K562 (cell line): ENCODE results near the gene ACTRT3. TPM values are rescaled to one million over a fixed set of nuclear protein-coding genes. Genes with fewer than 3 reads are reported as not detected.
A peak's percentile ranks its signal among the peaks of the same experiment; 100 is the strongest.

Experiments used
- CHD2 ChIP-seq: IDR thresholded peaks from 2 replicates; pipeline ENCODE4 v1.6.1; 2011; ENCODE audit warnings: low read depth, low read length
- E2F8 ChIP-seq: fragments of 450-650 bp; IDR thresholded peaks from 2 replicates; pipeline ENCODE4 v1.7.1; 2018; ENCODE audit warnings: mild to moderate bottlenecking, low read depth; ENCODE audit not compliant: partially characterized antibody
- EP400 ChIP-seq: fragments of 450-650 bp; IDR thresholded peaks from 2 replicates; pipeline ENCODE4 v1.6.1; 2017; ENCODE audit warnings: antibody characterized with exemption, mild to moderate bottlenecking, moderate library complexity
- HIVEP1 ChIP-seq: fragments of 250-450 bp; sonication (Bioruptor Pico); IDR thresholded peaks from 2 replicates; pipeline ENCODE4 v1.4.0; 2020; ENCODE audit warnings: mild to moderate bottlenecking
- HOXB6 ChIP-seq: fragments of 250-450 bp; sonication (Bioruptor Pico); IDR thresholded peaks from 2 replicates; pipeline ENCODE4 v1.5.1; 2022; ENCODE audit warnings: mild to moderate bottlenecking, borderline replicate concordance
- MECOM ChIP-seq: fragments of 250-450 bp; sonication (Bioruptor Pico); IDR thresholded peaks from 2 replicates; pipeline ENCODE4 v1.8.0; 2022; ENCODE audit warnings: inconsistent platforms
- MTA1 ChIP-seq: fragments of 450-650 bp; IDR thresholded peaks from 2 replicates; pipeline ENCODE4 v1.6.1; 2017; ENCODE audit warnings: borderline replicate concordance
- NFATC3 ChIP-seq: fragments of 450-650 bp; IDR thresholded peaks from 2 replicates; pipeline ENCODE4 v1.6.1; 2017; ENCODE audit warnings: mild to moderate bottlenecking
- NFE2L1 ChIP-seq: fragments of 450-650 bp; IDR thresholded peaks from 2 replicates; pipeline ENCODE4 v1.6.1; 2016; ENCODE audit warnings: missing genetic modification characterization, low read depth, mild to moderate bottlenecking, missing compliant biosample characterization, moderate library complexity, borderline replicate concordance
- NFIX ChIP-seq: fragments of 250-450 bp; sonication (Bioruptor Pico); IDR thresholded peaks from 2 replicates; pipeline ENCODE4 v1.4.0; 2020; ENCODE audit warnings: low read depth, mild to moderate bottlenecking, moderate library complexity
- NFRKB ChIP-seq: fragments of 450-650 bp; IDR thresholded peaks from 2 replicates; pipeline ENCODE4 v1.6.1; 2016; ENCODE audit warnings: low read depth
- NR1H2 ChIP-seq: sonication (generic); formaldehyde crosslinking; IDR thresholded peaks from 2 replicates; pipeline ENCODE4 v1.4.0; 2020; ENCODE audit warnings: mild to moderate bottlenecking, missing genetic modification reagents
- NR3C1 ChIP-seq: sonication (generic); formaldehyde crosslinking; IDR thresholded peaks from 2 replicates; pipeline ENCODE4 v1.8.1; 2022; ENCODE audit warnings: missing genetic modification reagents
- PCBP2 ChIP-seq: fragments of 200-400 bp; formaldehyde crosslinking; IDR thresholded peaks from 2 replicates; pipeline ENCODE4 v1.6.1; 2018; ENCODE audit warnings: low read length, low read depth, mild to moderate bottlenecking, moderate library complexity; ENCODE audit not compliant: poor library complexity, severe bottlenecking
- POLR2AphosphoS2 ChIP-seq: IDR thresholded peaks from 2 replicates; pipeline ENCODE4 v1.6.1; 2012; ENCODE audit warnings: low read length, improper control_type of control experiment
- PTBP1 ChIP-seq: fragments of 200-400 bp; formaldehyde crosslinking; IDR thresholded peaks from 2 replicates; pipeline ENCODE4 v1.6.1; 2017; ENCODE audit warnings: low read depth, low read length
- RB1 ChIP-seq: fragments of 450-650 bp; IDR thresholded peaks from 2 replicates; pipeline ENCODE4 v1.6.1; 2017; ENCODE audit warnings: low read depth, mild to moderate bottlenecking
- SMC3 ChIP-seq: conservative IDR thresholded peaks from 2 replicates; pipeline ENCODE4 v1.6.1; 2011; ENCODE audit warnings: low read depth, low read length, improper control_type of control experiment; ENCODE audit not compliant: insufficient read depth
- SNAPC5 ChIP-seq: fragments of 250-450 bp; sonication (Bioruptor Pico); IDR thresholded peaks from 2 replicates; pipeline ENCODE4 v1.8.0; 2021; ENCODE audit warnings: moderate library complexity, mild to moderate bottlenecking, inconsistent platforms
- TCF7L2 ChIP-seq: fragments of 150-350 bp; IDR thresholded peaks from 2 replicates; pipeline ENCODE4 v1.6.1; 2016; ENCODE audit warnings: low read depth, mild to moderate bottlenecking, low read length, moderate library complexity
- USF1 ChIP-seq: sonication (generic); formaldehyde crosslinking; IDR thresholded peaks from 2 replicates; pipeline ENCODE4 v1.9.0; 2022; ENCODE audit warnings: mild to moderate bottlenecking, missing genetic modification reagents
- WHSC1 ChIP-seq: IDR thresholded peaks from one replicate; pipeline ENCODE4 v1.6.1; 2012; ENCODE audit warnings: low read length, control low read depth, inconsistent platforms
- ZBTB2 ChIP-seq: fragments of 450-650 bp; IDR thresholded peaks from 2 replicates; pipeline ENCODE4 v1.6.1; 2016; ENCODE audit warnings: antibody characterized with exemption
- ZNF445 ChIP-seq: fragments of 250-450 bp; sonication (Bioruptor Pico); IDR thresholded peaks from 2 replicates; pipeline ENCODE4 v1.4.0; 2020; ENCODE audit warnings: low read depth, mild to moderate bottlenecking, moderate library complexity
- ZNF511 ChIP-seq: sonication (generic); formaldehyde crosslinking; IDR thresholded peaks from 2 replicates; pipeline ENCODE4 v1.8.0; 2022; ENCODE audit warnings: mild to moderate bottlenecking, missing genetic modification reagents
- polyA plus RNA-seq, 8 experiments: library from polyadenylated mRNA; depleted of rRNA in 4 of 8; stranded (reverse) in 5 of 8; unstranded in 3 of 8; fragments of >200 nt; fragmentation: Nextera tagmentation in 2 of 8; fragmentation: Illumina TruSeq in 1 of 8; extraction: Ambion mirVana in 2 of 8; extraction: Trizol in 1 of 8; gene quantifications; 2 replicates each; pipeline versions ENCODE4 v1.2.1 to v1.2.3, GENCODE V29; 2011 to 2014; ENCODE audit warnings: inconsistent platforms in 1 of 8, missing spikeins in 1 of 8
- total RNA-seq, 7 experiments: library from RNA; depleted of rRNA in 6 of 7; stranded (reverse); fragments of >200 nt in 6 of 7; fragmentation: Illumina TruSeq in 2 of 7; extraction: Trizol in 2 of 7; gene quantifications; 2 replicates each; pipeline versions ENCODE4 v1.2.1 to v1.2.3, GENCODE V29; 2011 to 2021; ENCODE audit warnings: low replicate concordance in 1 of 7

ACTRT3 gene
- total and polyA plus RNA-seq, 9 of the 15 experiments (the other 6 are each of a cell fraction or from before 2014, with no cell fraction given), result 0.06 to 0.11 (median 0.07) TPM; not detected in 5

GRCh38 chr3:169764882-169765612 is 4.3 kb downstream of the ACTRT3 start, which contains the start of gene TERC (continued):
- TF ChIP-seq NFIX (no peak), HOXB6 (CRISPR knock-in tag) (no peak), NR3C1 (CRISPR knock-in tag) (no peak), SNAPC5 (CRISPR knock-in tag) (no peak), RB1 (no peak), NR1H2 (no peak), ZNF511 (CRISPR knock-in tag) (no peak), NFE2L1 (tag) (no peak), MTA1 (no peak; the same call in 1 of the 2 replicates), MECOM (CRISPR knock-in tag) (no peak), NFRKB (0 out of 2 replicates have a peak, but pooled peaks have one; percentile 17), ZNF445 (no peak), WHSC1 (no peak), HIVEP1 (no peak), POLR2AphosphoS2 (no peak), E2F8 (peak; percentile 55), NFATC3 (no peak), SMC3 (no peak), USF1 (no peak), ZBTB2 (no peak), PTBP1 (no peak), PCBP2 (peak; percentile 45), EP400 (peak; percentile 67), TCF7L2 (0 out of 2 replicates have a peak, but pooled peaks have one; percentile 27), CHD2 (peak; percentile 98)
